SU-DHL-6 (cell line): ENCODE results near the gene BHLHE23.

Experiments
- H2AFZ ChIP-seq: fragments of 200-600 bp; sonication (generic); 2 replicates; pipeline ENCODE4 v1.6.1; 2014; ENCODE audit warnings: low read depth, mild to moderate bottlenecking, moderate library complexity, mixed read lengths, antibody characterized with exemption, low read length; ENCODE audit not compliant: severe bottlenecking
- H3F3A ChIP-seq: fragments of 200-600 bp; shearing (Covaris generic); 2 replicates; pipeline ENCODE4 v1.6.0; 2016; ENCODE audit warnings: antibody characterized with exemption, mild to moderate bottlenecking; ENCODE audit not compliant: insufficient read depth
- H3K27ac ChIP-seq: fragments of 200-600 bp; sonication (generic); 2 replicates; pipeline ENCODE4 v1.5.1; 2016; ENCODE audit warnings: low read depth, mild to moderate bottlenecking, low read length, moderate library complexity, mixed read lengths
- H3K27me3 ChIP-seq: fragments of 200-600 bp; sonication (generic), shearing (Covaris generic); 2 replicates; pipeline ENCODE4 v1.6.0; 2014; ENCODE audit warnings: mild to moderate bottlenecking, low read length
- H3K36me3 ChIP-seq: fragments of 200-600 bp; sonication (generic); 2 replicates; pipeline ENCODE4 v1.6.1; 2014; ENCODE audit warnings: mild to moderate bottlenecking, low read length, mixed read lengths
- H3K4me2 ChIP-seq: fragments of 300-600, 200-600 bp; shearing (Covaris generic), sonication (generic); 2 replicates; pipeline ENCODE4 v1.6.0; 2014; ENCODE audit warnings: low read length, low read depth, mild to moderate bottlenecking; ENCODE audit not compliant: poor library complexity, severe bottlenecking
- H3K4me3 ChIP-seq: fragments of 200-600 bp; sonication (generic); 2 replicates; pipeline ENCODE4 v1.5.1; 2014; ENCODE audit warnings: antibody characterized with exemption, low read length, mild to moderate bottlenecking, mixed read lengths; ENCODE audit not compliant: insufficient read depth, poor library complexity, severe bottlenecking
- H3K79me2 ChIP-seq: fragments of 200-600 bp; sonication (generic); 2 replicates; pipeline ENCODE4 v1.6.1; 2014; ENCODE audit warnings: mild to moderate bottlenecking, low read length, moderate library complexity; ENCODE audit not compliant: insufficient read depth
- H3K9ac ChIP-seq: fragments of 200-600 bp; sonication (generic); 2 replicates; pipeline ENCODE4 v1.7.0; 2014; ENCODE audit warnings: mild to moderate bottlenecking, low read length
- H3K9me2 ChIP-seq: fragments of 200-600 bp; sonication (generic); replicated peaks from 2 replicates; pipeline ENCODE4 v1.6.1; 2014; ENCODE audit warnings: low read length; ENCODE audit not compliant: insufficient read depth
- H3K9me3 ChIP-seq: fragments of 200-600 bp; sonication (generic); 2 replicates; pipeline ENCODE4 v1.6.1; 2014; ENCODE audit warnings: low read length, mixed read lengths; ENCODE audit not compliant: insufficient read depth
- H4K20me1 ChIP-seq: fragments of 200-600 bp; sonication (generic); 2 replicates; pipeline ENCODE4 v1.6.1; 2014; ENCODE audit warnings: low read depth, mild to moderate bottlenecking, antibody characterized with exemption, low read length, moderate library complexity, mixed read lengths
- CTCF ChIP-seq: fragments of 200-600 bp; sonication (generic); IDR thresholded peaks from one replicate; pipeline ENCODE4 v1.5.1; 2017; ENCODE audit warnings: antibody characterized with exemption, mild to moderate bottlenecking, low read length, moderate library complexity; ENCODE audit not compliant: insufficient read depth, poor library complexity, severe bottlenecking
- EZH2phosphoT487 ChIP-seq: fragments of 200-600 bp; sonication (generic), shearing (Covaris generic); conservative IDR thresholded peaks from 2 replicates; pipeline ENCODE4 v1.6.1; 2018; ENCODE audit warnings: mild to moderate bottlenecking, antibody characterized with exemption, low read length, moderate library complexity, mixed read lengths

BHLHE23 gene

DNA sequence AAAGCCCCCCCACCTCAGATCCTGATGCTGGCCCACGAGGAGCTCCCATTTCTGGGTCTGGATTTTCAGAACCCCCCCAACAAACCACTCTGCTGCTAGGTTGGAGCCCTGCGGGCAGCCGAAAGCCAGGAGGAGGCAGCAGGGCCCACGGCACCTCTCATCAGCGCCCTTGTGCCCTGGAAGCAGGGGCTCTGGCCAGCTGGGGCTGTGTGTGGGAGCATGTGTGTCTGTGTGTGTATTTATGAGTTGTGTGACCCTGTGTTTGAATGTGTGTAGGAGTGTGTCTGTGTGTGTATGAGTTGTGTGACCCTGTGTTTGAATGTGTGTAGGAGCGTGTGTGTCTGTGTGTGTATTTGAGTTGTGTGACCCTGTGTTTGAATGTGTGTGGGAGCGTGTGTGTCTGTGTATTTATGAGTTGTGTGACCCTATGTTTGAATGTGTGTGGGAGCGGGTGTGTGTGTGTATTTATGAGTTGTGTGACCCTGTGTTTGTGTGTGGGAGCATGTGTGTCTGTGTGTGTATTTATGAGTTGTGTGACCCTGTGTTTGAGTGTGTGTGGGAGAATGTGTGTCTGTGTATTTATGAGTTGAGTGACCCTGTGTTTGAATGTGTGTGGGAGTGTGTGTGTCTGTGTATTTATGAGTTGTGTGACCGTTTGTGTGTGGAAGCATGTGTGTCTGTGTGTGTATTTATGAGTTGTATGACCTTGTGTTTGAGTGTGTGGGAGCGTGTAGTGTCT is 35.4 kb downstream of the BHLHE23 start:
- no peaks in the 10 kb centered on the region for H3K9me2 ChIP-seq
- H2AFZ ChIP-seq: no peak overlapping the region
- no peak overlapping the region for H3K9ac ChIP-seq
- H3K9me3 ChIP-seq: no peaks in the 10 kb centered on the region
- no peak overlapping the region for H3K4me2 ChIP-seq
- no peak overlapping the region for H3K27ac ChIP-seq
- H3K79me2 ChIP-seq: no peaks in the 10 kb centered on the region
- no peaks in the 10 kb centered on the region for H3F3A ChIP-seq
- H4K20me1 ChIP-seq: no peaks in the 10 kb centered on the region
- no peaks in the 10 kb centered on the region for H3K27me3 ChIP-seq
- H3K36me3 ChIP-seq: no peaks in the 10 kb centered on the region
- TF ChIP-seq CTCF: no peak
- TF ChIP-seq EZH2phosphoT487: no peak
- no peak overlapping the region for H3K4me3 ChIP-seq

- Histone ChIP-seq H3K79me2 (no peaks in the 10 kb centered on the region), H3K9me3 (no peaks in the 10 kb centered on the region), H3K4me2 (no peak overlapping the region), H3K27me3 (no peaks in the 10 kb centered on the region), H3K4me3 (no peak overlapping the region), H2AFZ (no peak overlapping the region), H4K20me1 (no peaks in the 10 kb centered on the region), H3K36me3 (no peaks in the 10 kb centered on the region), H3K9ac (no peak overlapping the region), H3K9me2 (no peaks in the 10 kb centered on the region), H3F3A (no peaks in the 10 kb centered on the region), H3K27ac (no peak overlapping the region)
- TF ChIP-seq CTCF: no peak
- no peak for TF ChIP-seq EZH2phosphoT487
Measured at GRCh38 chr20:62970307-62971210, 36.2 kb downstream of the BHLHE23 start.

DNA sequence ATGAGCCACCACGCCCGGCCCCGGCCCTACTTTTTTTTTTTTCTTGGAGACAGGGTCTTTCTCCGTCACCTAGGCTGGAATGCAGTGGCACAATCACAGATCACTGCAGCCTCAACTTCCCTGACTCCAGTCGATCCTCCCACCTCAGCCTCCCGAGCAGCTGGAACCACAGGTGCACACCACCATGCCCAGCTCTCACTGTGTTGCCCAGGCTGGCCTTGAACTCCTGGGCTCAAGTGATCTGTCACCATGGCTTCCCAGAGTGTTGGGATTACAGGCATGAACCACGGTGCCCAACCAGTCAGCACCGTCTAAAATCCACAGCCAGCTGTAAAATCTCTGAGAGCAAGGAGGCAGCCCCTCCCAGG is 36.8 kb downstream of the BHLHE23 start:
- no peaks in the 10 kb centered on the region for H3K36me3 ChIP-seq
- no peak overlapping the region for H3K4me2 ChIP-seq
- H3K9ac ChIP-seq: no peak overlapping the region
- no peaks in the 10 kb centered on the region for H4K20me1 ChIP-seq
- TF ChIP-seq CTCF (no peak), EZH2phosphoT487 (no peak)
- no peaks in the 10 kb centered on the region for H3K9me2 ChIP-seq
- H3K27ac ChIP-seq: no peak overlapping the region
- no peaks in the 10 kb centered on the region for H3K27me3 ChIP-seq
- no peak overlapping the region for H3K4me3 ChIP-seq
- no peak overlapping the region for H2AFZ ChIP-seq
- H3K9me3 ChIP-seq: no peaks in the 10 kb centered on the region
- H3K79me2 ChIP-seq: no peaks in the 10 kb centered on the region
- no peaks in the 10 kb centered on the region for H3F3A ChIP-seq
